ENCODE results near the gene XPO6.

- TF ChIP-seq CTCF (IDR thresholded peaks at IDR 0.05; ENCODE audit: low read depth, low read length) (no peak), POLR2A (IDR thresholded peaks at IDR 0.05; ENCODE audit: extremely low read depth, insufficient read length) (no peak), MAX (IDR thresholded peaks at IDR 0.05; ENCODE audit: low read depth, low read length) (no peak), MYC (IDR thresholded peaks at IDR 0.05; ENCODE audit: low read depth, low read length) (no peak)
These were observed 20.0 kb upstream of the XPO6 start for GRCh38 chr16:28231763-28232162.
